Heart left ventricle (tissue), 16 donors: ENCODE data around the gene BAG3. TPM values are rescaled to one million over a fixed set of nuclear protein-coding genes. Genes with fewer than 3 reads are reported as not detected.

Source experiments
- ATAC-seq, 4 donors: fragments of 200-7000 bp; cut with Tn5 transposase; one replicate each; pipeline ENCODE4 v1.9.1; 2020 to 2022; ENCODE audit warnings: moderate library complexity in 4 of 4, mild to moderate bottlenecking in 3 of 4, moderate number of reproducible peaks in 1 of 4
- DNase-seq, 5 donors: peaks; one replicate each; pipeline ENCODE4 v3.0.0-alpha.2; 2020
- H3K27ac ChIP-seq, 12 donors: fragments of 200-600 bp; sonication (generic) in 4 of 12; one replicate each; pipeline versions ENCODE4 v1.5.0 to v1.8.0; 2016 to 2022; ENCODE audit warnings: mild to moderate bottlenecking in 2 of 12
- H3K27me3 ChIP-seq, 9 donors: fragments of 200-600 bp; sonication (generic) in 2 of 9; one replicate each; pipeline versions ENCODE4 v1.5.1 to v1.8.0; 2016 to 2022; ENCODE audit warnings: mild to moderate bottlenecking in 3 of 9
- H3K36me3 ChIP-seq, 9 donors: fragments of 200-600 bp; sonication (generic) in 2 of 9; one replicate each; pipeline versions ENCODE4 v1.5.0 to v1.8.0; 2018 to 2022; ENCODE audit warnings: mild to moderate bottlenecking in 2 of 9
- H3K4me1 ChIP-seq, 12 donors: fragments of 200-600 bp; sonication (generic) in 4 of 12; one replicate each; pipeline versions ENCODE4 v1.5.0 to v1.8.0; 2016 to 2022; ENCODE audit warnings: mild to moderate bottlenecking in 3 of 12
- H3K4me3 ChIP-seq, 12 donors: fragments of 200-600 bp; sonication (generic) in 4 of 12; one replicate each; pipeline versions ENCODE4 v1.5.0 to v1.8.0; 2017 to 2022; ENCODE audit warnings: mild to moderate bottlenecking in 9 of 12, moderate library complexity in 4 of 12
- H3K9me3 ChIP-seq, 12 donors: fragments of 200-600 bp; sonication (generic) in 4 of 12; one replicate each; pipeline versions ENCODE4 v1.5.0 to v1.8.0; 2016 to 2022; ENCODE audit warnings: mild to moderate bottlenecking in 1 of 12
- POLR2A ChIP-seq, 2 donors: fragments of 450-650 bp; IDR thresholded peaks; one replicate each; pipeline ENCODE4 v1.6.1; 2017; ENCODE audit warnings: antibody characterized with exemption in 2 of 2, mild to moderate bottlenecking in 2 of 2, moderate library complexity in 2 of 2
- WGBS, 4 donors: extraction: QIAGEN DNeasy Blood & Tissue Kit in 2 of 4; methylation state at CpG; one replicate each; pipeline versions ENCODE4 v1.1.5 to v1.1.7; 2013 to 2018; 5-methylcytosine and 5-hydroxymethylcytosine counted together
- intact Hi-C, 10 donors: fragments of 100-400 bp; cut with DNase I; formaldehyde crosslinking; loops; one replicate each; pipeline versions ENCODE4 v1.11.1 to v1.14.2; 2022
- polyA plus RNA-seq, 2 donors: library from polyadenylated mRNA; stranded (reverse); fragments of 200-250 nt; gene quantifications; one replicate each; pipeline ENCODE4 v1.2.3, GENCODE V29; 2013
- total RNA-seq, 9 donors: library from RNA; depleted of rRNA in 2 of 9; stranded (reverse); fragments of >200 nt in 2 of 9; fragmentation: NEBNext Ultra II Directional in 3 of 9; extraction: Animal tissue kit (Norgen Biotek cat#: 25700) in 3 of 9; gene quantifications; one replicate each; pipeline versions ENCODE4 v1.1.0 to v1.2.4, GENCODE V29; 2016 to 2023
- TF ChIP-seq, protein P1 (sequence below), 12 donors: fragments of 200-600 bp; sonication (generic) in 4 of 12; IDR thresholded peaks; one replicate each; pipeline versions ENCODE4 v1.5.0 to v1.8.0; 2018 to 2022; ENCODE audit warnings: antibody characterized with exemption in 12 of 12, mild to moderate bottlenecking in 5 of 12
- donor health status: ischemic (EF 13 %, LVEDD 7.1; RV severe dilation, severe dysfunction).
- donor health status: healthy with polysubstance abuse.
- donor health status: DM: no; HTN: yes; CAD: no.
- donor health status: DM: no; HTN: no; CAD: no.
- donor health status: ischemic (EF 25% LVEDD 6.9; RV normal size, moderate dysfunction).
- donor health status: ischemic (EF 25% LVEDD 5.7; RV mildly dilated, moderate dysfunction).
- donor health status: healthy.
- donor health status: DM: yes; HTN: yes; CAD: no.
- donor health status: ischemic (EF 35%, LVEDD 5.7; RV mildly dilated, moderate dysfunction).
- donor health status: nonischemic (EF 11% LVEDD 7.7; RV severe dilation, severe dysfunction).
- donor health status: DM: yes; HTN: yes; CAD: no.
- donor health status: PGD.
- donor health status: ischemic (EF 29% LVEDD 5.4; RV normal size, mild dysfunction).
- donor health status: nonischemic (EF 23%, LVEDD 6.1; RV moderate dilation, normal function).

Gene BAG3
- total and polyA plus RNA-seq, 11 donors = 78.8 to 271 (median 141) TPM

DNA sequence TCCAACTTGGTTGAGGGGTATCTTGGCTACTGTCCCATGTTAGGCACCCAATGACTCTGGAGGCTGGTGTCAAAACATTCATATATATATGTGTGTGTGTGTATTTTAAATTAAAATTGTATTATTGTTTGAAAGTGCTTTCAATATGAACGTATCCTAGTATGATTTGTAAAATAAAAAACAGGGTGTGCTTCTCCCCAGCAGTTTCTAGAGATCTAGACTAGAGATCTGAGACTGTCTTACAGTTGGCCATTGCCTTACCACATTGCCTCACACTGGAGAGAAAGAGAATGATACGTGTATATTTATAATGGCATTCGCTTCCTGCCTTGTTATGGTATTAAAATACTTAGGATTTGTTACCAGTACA is 1.2 kb downstream of the BAG3 start:
- H3K4me1 ChIP-seq = peaks cover 12 to 57% (median 44%) of the 10 kb centered on the region in 12 donors
- ATAC-seq (peak in 2 of 4 donors; percentile 33 to 40), DNase-seq (no peak)
- WGBS, 4 donors = 1 to 4% (median 2%) methylated on average over 3 of the region's 3 CpGs
- intact Hi-C loops = loop anchor here in 6 of 10 donors (5.0 to 10.0 kb wide), 6 partner anchors 35 to 220 kb away; partner anchors contain the start of genes TIAL1 (in 3 of the 6), INPP5F (in 1 of the 6) and MCMBP (in 1 of the 6)
- TF ChIP-seq, protein P1, sequence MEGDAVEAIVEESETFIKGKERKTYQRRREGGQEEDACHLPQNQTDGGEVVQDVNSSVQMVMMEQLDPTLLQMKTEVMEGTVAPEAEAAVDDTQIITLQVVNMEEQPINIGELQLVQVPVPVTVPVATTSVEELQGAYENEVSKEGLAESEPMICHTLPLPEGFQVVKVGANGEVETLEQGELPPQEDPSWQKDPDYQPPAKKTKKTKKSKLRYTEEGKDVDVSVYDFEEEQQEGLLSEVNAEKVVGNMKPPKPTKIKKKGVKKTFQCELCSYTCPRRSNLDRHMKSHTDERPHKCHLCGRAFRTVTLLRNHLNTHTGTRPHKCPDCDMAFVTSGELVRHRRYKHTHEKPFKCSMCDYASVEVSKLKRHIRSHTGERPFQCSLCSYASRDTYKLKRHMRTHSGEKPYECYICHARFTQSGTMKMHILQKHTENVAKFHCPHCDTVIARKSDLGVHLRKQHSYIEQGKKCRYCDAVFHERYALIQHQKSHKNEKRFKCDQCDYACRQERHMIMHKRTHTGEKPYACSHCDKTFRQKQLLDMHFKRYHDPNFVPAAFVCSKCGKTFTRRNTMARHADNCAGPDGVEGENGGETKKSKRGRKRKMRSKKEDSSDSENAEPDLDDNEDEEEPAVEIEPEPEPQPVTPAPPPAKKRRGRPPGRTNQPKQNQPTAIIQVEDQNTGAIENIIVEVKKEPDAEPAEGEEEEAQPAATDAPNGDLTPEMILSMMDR (IDR thresholded peaks at IDR 0.05) = peak in 6 of 12 donors; percentile 23 to 52 (median 38)
- TF ChIP-seq POLR2A (IDR thresholded peaks at IDR 0.05) = no peak
- no peaks in the 10 kb centered on the region for H3K9me3 ChIP-seq
- H3K27ac ChIP-seq = peak overlapping the region; percentile 91 to 99 (median 98)
- H3K4me3 ChIP-seq = peak overlapping the region; percentile 68 to 99 (median 82)
- no peaks in the 10 kb centered on the region for H3K27me3 ChIP-seq
- H3K36me3 ChIP-seq = peaks cover 0 to 14% (median 0%) of the 10 kb centered on the region in 9 donors

- 41 to 55% (median 52%) methylated on average over 1 of the region's 1 CpG for WGBS, 4 donors
- intact Hi-C loops = loop anchor here in 6 of 10 donors (5.0 to 10.0 kb wide), 6 partner anchors 36 to 219 kb away; partner anchors contain the start of genes TIAL1 (in 3 of the 6), INPP5F (in 1 of the 6) and MCMBP (in 1 of the 6)
- DNase-seq = no peak
- Histone ChIP-seq H3K4me1 (peaks cover 12 to 65% (median 53%) of the 10 kb centered on the region in 12 donors), H3K27ac (peak overlapping the region in 11 of 12 donors; percentile 47 to 99 (median 98)), H3K9me3 (no peaks in the 10 kb centered on the region), H3K27me3 (no peaks in the 10 kb centered on the region), H3K4me3 (peak overlapping the region; percentile 9 to 99 (median 80)), H3K36me3 (peaks cover 0 to 20% (median 0%) of the 10 kb centered on the region in 9 donors)
- ATAC-seq = no peak
- TF ChIP-seq POLR2A (IDR thresholded peaks at IDR 0.05) = no peak
- TF ChIP-seq, protein P1 (IDR thresholded peaks at IDR 0.05) = no peak
Measured at GRCh38 chr10:119653209-119653608, 2.0 kb downstream of the BAG3 start.

GRCh38 chr10:119653916-119654315 is 2.7 kb downstream of the BAG3 start:
- TF ChIP-seq, protein P1 (IDR thresholded peaks at IDR 0.05) = no peak
- TF ChIP-seq POLR2A (IDR thresholded peaks at IDR 0.05) = no peak
- 30 to 45% (median 39%) methylated on average over 2 of the region's 2 CpGs for WGBS, 4 donors
- ATAC-seq = no peak
- no peaks in the 10 kb centered on the region for H3K27me3 ChIP-seq
- peaks cover 16 to 72% (median 59%) of the 10 kb centered on the region in 12 donors for H3K4me1 ChIP-seq
- DNase-seq = no peak
- peak overlapping the region in 10 of 12 donors; percentile 68 to 98 (median 80) for H3K4me3 ChIP-seq
- peaks cover 0 to 20% (median 0%) of the 10 kb centered on the region in 9 donors for H3K36me3 ChIP-seq
- intact Hi-C loops = loop anchor here in 7 of 10 donors (1.0 to 10.0 kb wide), 7 partner anchors 16 to 218 kb away; partner anchors contain the start of genes TIAL1 (in 3 of the 7), INPP5F (in 1 of the 7) and MCMBP (in 1 of the 7)
- H3K9me3 ChIP-seq = no peaks in the 10 kb centered on the region
- H3K27ac ChIP-seq = peak overlapping the region in 11 of 12 donors; percentile 47 to 99 (median 98)

- TF ChIP-seq, protein P1 (IDR thresholded peaks at IDR 0.05) = no peak
- peak in 1 of 2 donors; percentile 21 for TF ChIP-seq POLR2A (IDR thresholded peaks at IDR 0.05)
- peak overlapping the region in 9 of 12 donors; percentile 12 to 98 (median 74) for H3K4me3 ChIP-seq
- WGBS, 4 donors = 29 to 40% (median 34%) methylated on average over 6 of the region's 6 CpGs
- peak in 4 of 5 donors; percentile 39 to 66 (median 47) for DNase-seq
- H3K27ac ChIP-seq = peak overlapping the region in 11 of 12 donors; percentile 47 to 99 (median 98)
- H3K27me3 ChIP-seq = no peaks in the 10 kb centered on the region
- H3K4me1 ChIP-seq = peaks cover 16 to 79% (median 66%) of the 10 kb centered on the region in 12 donors
- ATAC-seq = peak in 2 of 4 donors; percentile 2 to 25
- H3K36me3 ChIP-seq = peaks cover 0 to 20% (median 0%) of the 10 kb centered on the region in 9 donors
- intact Hi-C loops = loop anchor here in 7 of 10 donors (1.0 to 10.0 kb wide), 7 partner anchors 16 to 218 kb away; partner anchors contain the start of genes TIAL1 (in 3 of the 7), INPP5F (in 1 of the 7) and MCMBP (in 1 of the 7)
- no peaks in the 10 kb centered on the region for H3K9me3 ChIP-seq
Measured at GRCh38 chr10:119654540-119654939, 3.4 kb downstream of the BAG3 start.
